DOHH2 (cell line): Measurements from ENCODE around the gene BRMS1.

Source experiments
- CTCF ChIP-seq: fragments of 200-600 bp; sonication (generic); IDR thresholded peaks from one replicate; pipeline ENCODE4 v1.5.1; 2014; ENCODE audit warnings: antibody characterized with exemption, mild to moderate bottlenecking, low read depth, low read length; ENCODE audit not compliant: poor library complexity, severe bottlenecking
- EZH2phosphoT487 ChIP-seq: fragments of 200-600 bp; sonication (generic); IDR thresholded peaks from 2 replicates; pipeline ENCODE4 v1.6.1; 2017; ENCODE audit warnings: borderline replicate concordance, mild to moderate bottlenecking, antibody characterized with exemption, low read length, moderate library complexity, mixed read lengths

- no peak for TF ChIP-seq CTCF
- no peak for TF ChIP-seq EZH2phosphoT487
Observed at GRCh38 chr11:66332371-66333219, 12.3 kb downstream of the BRMS1 start.
